OCI-M2 (cell line): ENCODE results near the gene GSPT2.
"Not testable (repeated sequence)": the region's sequence is repeated elsewhere in the genome, so short reads cannot be mapped to it uniquely, and the experiment has no call there.

Experiments used
- DNase-seq: peaks from one replicate; lab custom pipeline; 2025; ENCODE audit not compliant: unreplicated experiment; lab: John Stamatoyannopoulos, UW

Gene GSPT2

GRCh38 chrX:51743179-51743957, at the start of gene GSPT2:
Gene GSPT2, plus strand, starts transcription at chrX:51743442. Its CDS starts 185 bp downstream, at chrX:51743627.
- no peak for DNase-seq

- DNase-seq, result no peak
These were observed 49.0 kb upstream of the GSPT2 start for GRCh38 chrX:51694254-51694653.

- no peak for DNase-seq
These were observed 45.8 kb upstream of the GSPT2 start for GRCh38 chrX:51697397-51697796.

- DNase-seq, result not testable (repeated sequence)
These were observed 32.7 kb upstream of the GSPT2 start, which contains the start of gene CENPVL1 for GRCh38 chrX:51710277-51711164. Gene CENPVL1, plus strand, starts transcription at chrX:51710512. Its CDS starts 0 bp downstream, at chrX:51710512.

GRCh38 chrX:51712943-51713647, 30.1 kb upstream of the GSPT2 start:
- not testable (repeated sequence) for DNase-seq

- no peak for DNase-seq
These were observed 15.0 kb upstream of the GSPT2 start for GRCh38 chrX:51728202-51728601.

- DNase-seq, result no peak
These were observed 6.2 kb upstream of the GSPT2 start for GRCh38 chrX:51737091-51737490.

- DNase-seq, result no peak
These were observed 656 bp upstream of the GSPT2 start for GRCh38 chrX:51742586-51742985.

GRCh38 chrX:51747671-51748070, 4.4 kb downstream of the GSPT2 start:
- no peak for DNase-seq

- DNase-seq, result no peak
These were observed 16.0 kb downstream of the GSPT2 start for GRCh38 chrX:51759055-51759839.

- DNase-seq, result no peak
These were observed 17.4 kb downstream of the GSPT2 start for GRCh38 chrX:51760657-51761056.

- no peak for DNase-seq
These were observed 23.3 kb downstream of the GSPT2 start for GRCh38 chrX:51766546-51766945.

- DNase-seq, result no peak
These were observed 33.6 kb downstream of the GSPT2 start for GRCh38 chrX:51776851-51777250.

GRCh38 chrX:51779306-51779705, 36.1 kb downstream of the GSPT2 start:
- no peak for DNase-seq

- no peak for DNase-seq
These were observed 51.9 kb downstream of the GSPT2 start for GRCh38 chrX:51795136-51795535.
